ENCODE measurements around the gene F10.

The F10 gene

DNA sequence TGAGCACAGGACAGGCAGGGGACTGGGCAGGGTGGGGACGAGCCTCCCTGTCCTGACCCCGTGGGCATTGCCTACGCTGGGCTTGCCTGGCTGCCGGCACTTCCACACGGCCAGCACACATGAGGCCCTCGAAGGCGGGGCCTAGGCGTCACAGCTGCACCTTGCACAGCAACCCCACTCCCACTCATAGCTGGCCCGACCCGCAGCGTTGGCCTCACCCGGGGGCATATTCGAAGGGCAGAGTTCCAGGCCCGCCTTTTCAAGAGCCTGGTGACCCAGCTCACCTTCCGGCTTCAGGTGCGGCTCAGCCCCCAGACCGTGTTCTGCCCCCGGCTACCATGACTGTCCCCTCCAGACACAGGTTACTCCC lies 19.0 kb downstream of the F10 start:
- no peaks in the 10 kb centered on the region; the same call in 1 of the 2 replicates for H3K27me3 ChIP-seq (replicated peaks; ENCODE audit: control insufficient read depth, insufficient read depth, low read length)
- no peak for DNase-seq (ENCODE audit: extremely low read depth, insufficient read length)
- no peaks in the 10 kb centered on the region for H3K36me3 ChIP-seq (ENCODE audit: control insufficient read depth, insufficient read depth, low read length)
- TF ChIP-seq, protein P1, sequence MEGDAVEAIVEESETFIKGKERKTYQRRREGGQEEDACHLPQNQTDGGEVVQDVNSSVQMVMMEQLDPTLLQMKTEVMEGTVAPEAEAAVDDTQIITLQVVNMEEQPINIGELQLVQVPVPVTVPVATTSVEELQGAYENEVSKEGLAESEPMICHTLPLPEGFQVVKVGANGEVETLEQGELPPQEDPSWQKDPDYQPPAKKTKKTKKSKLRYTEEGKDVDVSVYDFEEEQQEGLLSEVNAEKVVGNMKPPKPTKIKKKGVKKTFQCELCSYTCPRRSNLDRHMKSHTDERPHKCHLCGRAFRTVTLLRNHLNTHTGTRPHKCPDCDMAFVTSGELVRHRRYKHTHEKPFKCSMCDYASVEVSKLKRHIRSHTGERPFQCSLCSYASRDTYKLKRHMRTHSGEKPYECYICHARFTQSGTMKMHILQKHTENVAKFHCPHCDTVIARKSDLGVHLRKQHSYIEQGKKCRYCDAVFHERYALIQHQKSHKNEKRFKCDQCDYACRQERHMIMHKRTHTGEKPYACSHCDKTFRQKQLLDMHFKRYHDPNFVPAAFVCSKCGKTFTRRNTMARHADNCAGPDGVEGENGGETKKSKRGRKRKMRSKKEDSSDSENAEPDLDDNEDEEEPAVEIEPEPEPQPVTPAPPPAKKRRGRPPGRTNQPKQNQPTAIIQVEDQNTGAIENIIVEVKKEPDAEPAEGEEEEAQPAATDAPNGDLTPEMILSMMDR (IDR thresholded peaks at IDR 0.05; ENCODE audit: insufficient read depth, low read length, poor library complexity, severe bottlenecking), result no peak
- no peak overlapping the region for H3K4me3 ChIP-seq (replicated peaks; ENCODE audit: low read depth, low read length)

DNA sequence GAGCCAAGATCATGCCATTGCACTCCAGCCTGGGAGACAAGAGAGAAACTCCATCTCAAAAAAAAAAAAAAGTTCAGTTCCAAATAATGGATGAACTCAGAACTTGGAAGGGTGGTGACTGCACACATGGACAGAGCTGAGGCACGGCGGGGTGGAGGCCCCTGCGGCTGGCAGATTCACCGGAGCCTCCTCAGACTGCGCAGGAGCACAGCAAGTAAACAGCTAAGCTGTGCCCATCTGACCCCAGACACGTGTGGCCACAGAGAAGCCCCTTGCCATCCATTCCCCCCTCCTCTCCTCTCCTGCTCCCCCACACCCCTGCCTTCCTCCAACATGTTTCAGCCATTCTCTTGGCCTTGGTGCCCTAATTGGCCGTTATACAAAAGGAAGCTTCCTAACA lies 20.3 kb downstream of the F10 start:
- H3K4me3 ChIP-seq (replicated peaks; ENCODE audit: low read depth, low read length), result no peak overlapping the region
- H3K36me3 ChIP-seq (ENCODE audit: control insufficient read depth, insufficient read depth, low read length), result no peaks in the 10 kb centered on the region
- DNase-seq (ENCODE audit: extremely low read depth, insufficient read length), result no peak
- H3K27me3 ChIP-seq (replicated peaks; ENCODE audit: control insufficient read depth, insufficient read depth, low read length), result no peaks in the 10 kb centered on the region; the same call in 1 of the 2 replicates
- TF ChIP-seq, protein P1 (IDR thresholded peaks at IDR 0.05; ENCODE audit: insufficient read depth, low read length, poor library complexity, severe bottlenecking), result no peak

DNA sequence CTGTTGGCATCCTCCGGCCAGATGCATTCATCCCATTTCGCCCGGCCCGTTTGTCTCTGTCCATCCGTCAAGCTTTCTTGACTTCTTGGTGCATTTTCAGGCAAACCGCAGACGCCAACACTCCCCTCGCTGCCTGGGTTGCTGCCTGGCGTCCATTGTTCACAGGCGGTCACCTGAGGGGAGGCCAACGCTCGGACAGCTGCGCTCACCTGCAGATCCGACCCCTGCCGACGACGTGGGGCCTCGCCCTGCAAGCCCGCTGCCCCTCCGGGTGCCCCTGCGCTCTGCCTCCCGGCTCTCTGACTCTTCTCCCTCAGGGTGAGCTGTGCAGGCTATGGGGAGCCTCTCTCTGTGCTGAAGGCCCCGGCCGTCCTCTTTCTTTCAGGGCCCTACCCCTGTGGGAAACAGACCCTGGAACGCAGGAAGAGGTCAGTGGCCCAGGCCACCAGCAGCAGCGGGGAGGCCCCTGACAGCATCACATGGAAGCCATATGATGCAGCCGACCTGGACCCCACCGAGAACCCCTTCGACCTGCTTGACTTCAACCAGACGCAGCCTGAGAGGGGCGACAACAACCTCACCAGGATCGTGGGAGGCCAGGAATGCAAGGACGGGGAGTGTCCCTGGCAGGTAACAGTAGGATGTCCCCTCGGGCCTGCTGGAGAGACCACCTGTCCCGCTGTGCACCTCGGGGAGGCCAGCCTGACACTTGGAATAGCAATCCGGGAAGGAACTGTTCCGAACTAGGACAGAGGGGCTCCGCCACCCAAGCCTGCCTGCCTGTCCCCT lies 21.1 kb downstream of the F10 start:
- Histone ChIP-seq H3K27me3 (replicated peaks; ENCODE audit: control insufficient read depth, insufficient read depth, low read length) (no peaks in the 10 kb centered on the region; the same call in 1 of the 2 replicates), H3K4me3 (replicated peaks; ENCODE audit: low read depth, low read length) (no peak overlapping the region), H3K36me3 (ENCODE audit: control insufficient read depth, insufficient read depth, low read length) (no peaks in the 10 kb centered on the region)
- DNase-seq (ENCODE audit: extremely low read depth, insufficient read length), result no peak
- TF ChIP-seq, protein P1 (IDR thresholded peaks at IDR 0.05; ENCODE audit: insufficient read depth, low read length, poor library complexity, severe bottlenecking), result no peak

DNA sequence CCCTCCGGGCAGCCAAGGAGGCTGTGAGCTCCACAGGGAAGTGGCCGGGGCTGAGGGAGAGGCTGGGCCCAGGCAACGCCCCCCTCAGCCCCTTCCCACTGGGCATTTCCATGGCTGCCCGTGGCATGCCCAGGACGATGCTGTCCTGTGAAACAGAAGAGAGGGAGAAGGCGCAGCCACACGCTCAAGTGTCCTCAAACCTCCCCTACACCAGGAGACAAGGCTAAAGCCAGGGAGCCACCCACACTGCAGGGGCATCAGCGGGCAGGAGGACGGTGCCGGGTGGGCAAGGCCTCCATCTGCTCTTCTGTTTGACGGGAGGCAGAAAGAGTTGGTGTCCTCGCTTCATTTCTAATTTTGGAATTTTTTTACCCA lies 21.6 kb downstream of the F10 start:
- Histone ChIP-seq H3K4me3 (replicated peaks; ENCODE audit: low read depth, low read length) (no peak overlapping the region), H3K27me3 (replicated peaks; ENCODE audit: control insufficient read depth, insufficient read depth, low read length) (no peaks in the 10 kb centered on the region; the same call in 1 of the 2 replicates), H3K36me3 (ENCODE audit: control insufficient read depth, insufficient read depth, low read length) (no peaks in the 10 kb centered on the region)
- no peak for DNase-seq (ENCODE audit: extremely low read depth, insufficient read length)
- TF ChIP-seq, protein P1 (IDR thresholded peaks at IDR 0.05; ENCODE audit: insufficient read depth, low read length, poor library complexity, severe bottlenecking), result no peak

DNA sequence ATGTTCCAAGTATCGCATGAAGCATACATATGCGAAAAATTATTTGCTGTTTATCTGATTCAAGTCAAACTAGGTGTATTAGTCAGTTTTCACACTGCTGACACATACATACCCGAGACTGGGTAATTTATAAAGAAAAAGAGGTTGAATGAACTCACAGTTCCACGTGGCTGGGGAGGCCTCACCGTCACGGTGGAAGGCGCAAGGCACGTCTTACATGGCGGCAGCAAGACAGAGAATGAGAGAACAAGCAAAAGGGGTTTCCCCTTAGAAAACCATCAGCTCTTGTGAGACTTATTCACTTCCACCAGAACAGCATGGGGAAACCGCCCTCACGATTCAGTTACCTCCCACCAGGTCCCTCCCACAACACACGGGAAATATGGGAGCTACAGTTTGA lies 22.9 kb downstream of the F10 start:
- TF ChIP-seq, protein P1 (IDR thresholded peaks at IDR 0.05; ENCODE audit: insufficient read depth, low read length, poor library complexity, severe bottlenecking), result no peak
- H3K27me3 ChIP-seq (replicated peaks; ENCODE audit: control insufficient read depth, insufficient read depth, low read length), result no peaks in the 10 kb centered on the region; the same call in 1 of the 2 replicates

More for the DNA sequence above, 22.9 kb downstream of the F10 start:
- no peak for DNase-seq (ENCODE audit: extremely low read depth, insufficient read length)
- Histone ChIP-seq H3K4me3 (replicated peaks; ENCODE audit: low read depth, low read length) (no peak overlapping the region), H3K36me3 (ENCODE audit: control insufficient read depth, insufficient read depth, low read length) (no peaks in the 10 kb centered on the region)

Measured in GM06990 (cell line).